Sigmoid colon (tissue), 4 donors: Measurements from ENCODE around the gene IFITM2.

ENCODE experiments used
- EP300 ChIP-seq, 4 donors: sonication (generic); formaldehyde crosslinking; IDR thresholded peaks; one replicate each; pipeline ENCODE4 v1.6.1; 2017; ENCODE audit warnings: antibody characterized with exemption in 4 of 4
- POLR2A ChIP-seq, 2 donors: fragments of 450-650 bp; IDR thresholded peaks; one replicate each; pipeline ENCODE4 v1.6.1; 2016; ENCODE audit warnings: antibody characterized with exemption in 2 of 2, mild to moderate bottlenecking in 2 of 2, moderate library complexity in 2 of 2
- TF ChIP-seq, protein P1 (sequence below), 4 experiments: fragments of 450-650 bp in 3 of 4; fragments of 200-600 bp in 1 of 4; IDR thresholded peaks; one replicate each; pipeline ENCODE4 v1.5.1; 2016 to 2019; ENCODE audit warnings: antibody characterized with exemption in 4 of 4, mild to moderate bottlenecking in 3 of 4, moderate library complexity in 2 of 4

DNA sequence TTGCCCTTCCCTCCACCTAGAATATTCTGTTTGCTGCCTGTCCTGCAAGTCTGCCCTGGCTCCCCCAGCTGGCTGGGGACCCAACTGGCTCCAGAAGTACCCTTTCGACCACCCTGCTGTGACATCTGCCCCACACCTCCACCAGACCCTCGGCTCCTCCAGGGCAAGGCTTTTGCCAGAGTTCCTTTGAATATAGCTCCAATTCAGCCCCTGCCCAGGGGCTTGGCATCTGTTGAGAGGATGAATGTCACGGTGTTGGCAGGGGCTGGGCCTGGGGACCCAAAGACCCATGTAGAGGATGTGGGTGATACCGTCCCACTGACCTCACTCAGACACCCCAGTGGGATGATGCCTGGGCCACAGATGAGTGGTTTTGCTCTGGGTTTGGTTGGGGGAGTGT lies 25.4 kb upstream of the IFITM2 start:
- TF ChIP-seq POLR2A (IDR thresholded peaks at IDR 0.05) (no peak), EP300 (IDR thresholded peaks at IDR 0.05) (no peak)
- TF ChIP-seq, protein P1, sequence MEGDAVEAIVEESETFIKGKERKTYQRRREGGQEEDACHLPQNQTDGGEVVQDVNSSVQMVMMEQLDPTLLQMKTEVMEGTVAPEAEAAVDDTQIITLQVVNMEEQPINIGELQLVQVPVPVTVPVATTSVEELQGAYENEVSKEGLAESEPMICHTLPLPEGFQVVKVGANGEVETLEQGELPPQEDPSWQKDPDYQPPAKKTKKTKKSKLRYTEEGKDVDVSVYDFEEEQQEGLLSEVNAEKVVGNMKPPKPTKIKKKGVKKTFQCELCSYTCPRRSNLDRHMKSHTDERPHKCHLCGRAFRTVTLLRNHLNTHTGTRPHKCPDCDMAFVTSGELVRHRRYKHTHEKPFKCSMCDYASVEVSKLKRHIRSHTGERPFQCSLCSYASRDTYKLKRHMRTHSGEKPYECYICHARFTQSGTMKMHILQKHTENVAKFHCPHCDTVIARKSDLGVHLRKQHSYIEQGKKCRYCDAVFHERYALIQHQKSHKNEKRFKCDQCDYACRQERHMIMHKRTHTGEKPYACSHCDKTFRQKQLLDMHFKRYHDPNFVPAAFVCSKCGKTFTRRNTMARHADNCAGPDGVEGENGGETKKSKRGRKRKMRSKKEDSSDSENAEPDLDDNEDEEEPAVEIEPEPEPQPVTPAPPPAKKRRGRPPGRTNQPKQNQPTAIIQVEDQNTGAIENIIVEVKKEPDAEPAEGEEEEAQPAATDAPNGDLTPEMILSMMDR (IDR thresholded peaks at IDR 0.05): no peak
